GM18868 (cell line): Measurements from ENCODE around the gene FCHO2.
"Not testable (repeated sequence)": the region's sequence is repeated elsewhere in the genome, so short reads cannot be mapped to it uniquely, and the experiment has no call there.

Experiments
- ATAC-seq: cut with Tn5 transposase; IDR thresholded peaks from one replicate; pipeline ENCODE4 v1.9.1; 2021; ENCODE audit warnings: mild to moderate bottlenecking, moderate library complexity; ENCODE audit not compliant: unreplicated experiment

Gene FCHO2

GRCh38 chr5:72955768-72956323 lies at the start of gene FCHO2:
TSS of gene FCHO2 (plus strand) at chr5:72956041. CDS start at chr5:72956097, 56 bp downstream.
- peak; percentile 95 for ATAC-seq

- ATAC-seq, result no peak
Measured at GRCh38 chr5:72906806-72907205, 49.0 kb upstream of the FCHO2 start.

- no peak for ATAC-seq
Measured at GRCh38 chr5:72908664-72909063, 47.2 kb upstream of the FCHO2 start.

GRCh38 chr5:72917371-72917776 lies 38.5 kb upstream of the FCHO2 start:
- ATAC-seq, result no peak

- no peak for ATAC-seq
Measured at GRCh38 chr5:72920690-72921502, 34.9 kb upstream of the FCHO2 start.

GRCh38 chr5:72921886-72922285 lies 34.0 kb upstream of the FCHO2 start:
- ATAC-seq, result no peak

- ATAC-seq, result no peak
Measured at GRCh38 chr5:72922422-72922821, 33.4 kb upstream of the FCHO2 start.

- ATAC-seq, result no peak
Measured at GRCh38 chr5:72925336-72926010, 30.4 kb upstream of the FCHO2 start.

GRCh38 chr5:72932686-72933085 lies 23.2 kb upstream of the FCHO2 start:
- not testable (repeated sequence) for ATAC-seq

- not testable (repeated sequence) for ATAC-seq
Measured at GRCh38 chr5:72934953-72935725, 20.7 kb upstream of the FCHO2 start.

- no peak for ATAC-seq
Measured at GRCh38 chr5:72936893-72937292, 18.9 kb upstream of the FCHO2 start.

- ATAC-seq, result no peak
Measured at GRCh38 chr5:72937517-72938061, 18.3 kb upstream of the FCHO2 start.

GRCh38 chr5:72938206-72938605 lies 17.6 kb upstream of the FCHO2 start:
- no peak for ATAC-seq

- ATAC-seq, result no peak
Measured at GRCh38 chr5:72940082-72940481, 15.8 kb upstream of the FCHO2 start.

- no peak for ATAC-seq
Measured at GRCh38 chr5:72943307-72943706, 12.5 kb upstream of the FCHO2 start.

GRCh38 chr5:72947498-72947897 lies 8.3 kb upstream of the FCHO2 start:
- ATAC-seq, result no peak

- ATAC-seq, result no peak
Measured at GRCh38 chr5:72949481-72949880, 6.4 kb upstream of the FCHO2 start.

- no peak for ATAC-seq
Measured at GRCh38 chr5:72951671-72952468, 4.0 kb upstream of the FCHO2 start.

GRCh38 chr5:72954389-72954788 lies 1.5 kb upstream of the FCHO2 start:
- ATAC-seq, result no peak

GRCh38 chr5:72955143-72955767 lies 586 bp upstream of the FCHO2 start:
- ATAC-seq, result peak; percentile 35
